Measurements from ENCODE around the gene MUC7. TPM values are rescaled to one million over a fixed set of nuclear protein-coding genes. Genes with fewer than 3 reads are reported as not detected.
A peak's percentile ranks its signal among the peaks of the same experiment; 100 is the strongest.

Gene MUC7
- polyA plus RNA-seq (2013, experiment 1 of 2) = not detected
- polyA plus RNA-seq (2013, experiment 2 of 2) = not detected

GRCh38 chr4:70471897-70472296 lies at the start of gene MUC7:
Gene MUC7 (plus strand): TSS chr4:70472197. CDS start chr4:70474022, 1,825 bp downstream.
- Histone ChIP-seq H4K8ac (ENCODE audit: low read depth, low read length) (no peak within 1 kb of the TSS), H3K4ac (ENCODE audit: low read length) (no peak within 1 kb of the TSS), H2AK5ac (ENCODE audit: low read depth, low read length) (no peak within 1 kb of the TSS), H3K36me3 (replicated peaks in 1 of 2; ENCODE audit: control insufficient read depth in 2 of 2, insufficient read depth in 2 of 2, low read length in 2 of 2) (no peaks in the 10 kb centered on the region), H2BK5ac (ENCODE audit: low read length) (no peak within 1 kb of the TSS), H2BK120ac (ENCODE audit: low read depth, low read length) (no peak within 1 kb of the TSS), H3K14ac (ENCODE audit: low read length) (no peak within 1 kb of the TSS), H2AFZ (ENCODE audit: low read length) (no peak within 1 kb of the TSS), H3K27me3 (ENCODE audit: control insufficient read depth in 3 of 3, insufficient read depth in 3 of 3, low read depth in 1 of 3, low read length in 3 of 3) (no peaks in the 10 kb centered on the region), H2BK15ac (ENCODE audit: low read length) (no peak within 1 kb of the TSS), H3K4me3 (ENCODE audit: low read length in 2 of 2) (no peak within 1 kb of the TSS), H3K79me1 (ENCODE audit: low read depth, low read length) (no peaks in the 10 kb centered on the region), H3K27ac (replicated peaks; ENCODE audit: low read length) (no peak within 1 kb of the TSS), H3K4me1 (ENCODE audit: control insufficient read depth in 2 of 2, insufficient read depth in 1 of 2, low read depth in 1 of 2, low read length in 2 of 2) (no peaks in the 10 kb centered on the region), H3K4me2 (ENCODE audit: insufficient read depth, low read length, poor library complexity, severe bottlenecking) (no peak within 1 kb of the TSS), H4K91ac (ENCODE audit: low read depth, low read length, poor library complexity) (no peak within 1 kb of the TSS), H3K9ac (ENCODE audit: low read depth, low read length, poor library complexity) (no peak within 1 kb of the TSS), H2BK12ac (ENCODE audit: low read length) (no peak within 1 kb of the TSS), H3K18ac (ENCODE audit: low read length) (no peak within 1 kb of the TSS), H3K23ac (ENCODE audit: low read depth, low read length, poor library complexity) (no peak within 1 kb of the TSS), H3K9me3 (replicated peaks in 1 of 2; ENCODE audit: control insufficient read depth in 2 of 2, insufficient read depth in 1 of 2, low read depth in 1 of 2, low read length in 2 of 2) (no peaks in the 10 kb centered on the region)
- no peak for DNase-seq (ENCODE audit: low spot score)
- WGBS, 2 donors (ENCODE audit: extremely low coverage in 2 of 2, insufficient read length in 2 of 2, insufficient replicate concordance in 1 of 2) = no CpG with 5 or more reads among the region's 4 CpGs

DNA sequence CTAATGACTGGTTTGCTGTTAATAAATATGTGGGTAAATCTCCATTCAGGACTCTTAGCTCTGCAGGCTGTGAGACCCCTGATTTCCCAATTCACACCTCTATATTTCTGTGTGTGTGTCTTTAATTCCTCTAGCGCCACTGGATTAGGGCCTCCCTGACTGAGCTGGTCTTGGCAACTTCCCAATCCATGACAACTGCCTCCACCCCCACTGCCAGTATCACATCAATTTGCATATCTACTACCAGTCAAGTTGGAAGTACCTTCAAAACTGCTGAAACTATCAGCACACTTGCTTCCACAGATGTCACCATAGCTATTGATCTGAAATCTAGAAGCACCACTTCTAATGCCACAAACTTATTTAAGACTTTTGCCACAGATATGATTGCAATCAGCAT lies 46.7 kb upstream of the MUC7 start:
- H3K27me3 ChIP-seq (ENCODE audit: control insufficient read depth in 3 of 3, insufficient read depth in 3 of 3, low read depth in 1 of 3, low read length in 3 of 3) = no peaks in the 10 kb centered on the region
- no peak overlapping the region for H3K4me2 ChIP-seq (ENCODE audit: insufficient read depth, low read length, poor library complexity, severe bottlenecking)
- H4K91ac ChIP-seq (ENCODE audit: low read depth, low read length, poor library complexity) = no peak overlapping the region
- no CpG with 5 or more reads among the region's 1 CpG for WGBS, 2 donors (ENCODE audit: extremely low coverage in 2 of 2, insufficient read length in 2 of 2, insufficient replicate concordance in 1 of 2)
- H2BK5ac ChIP-seq (ENCODE audit: low read length) = no peak overlapping the region
- no peak overlapping the region for H3K4ac ChIP-seq (ENCODE audit: low read length)
- H3K36me3 ChIP-seq (replicated peaks in 1 of 2; ENCODE audit: control insufficient read depth in 2 of 2, insufficient read depth in 2 of 2, low read length in 2 of 2) = no peaks in the 10 kb centered on the region
- no peaks in the 10 kb centered on the region for H3K9me3 ChIP-seq (replicated peaks in 1 of 2; ENCODE audit: control insufficient read depth in 2 of 2, insufficient read depth in 1 of 2, low read depth in 1 of 2, low read length in 2 of 2)
- H3K14ac ChIP-seq (ENCODE audit: low read length) = no peak overlapping the region
- no peak overlapping the region for H4K8ac ChIP-seq (ENCODE audit: low read depth, low read length)
- H3K4me3 ChIP-seq (ENCODE audit: low read length in 2 of 2) = no peak overlapping the region
- no peak overlapping the region for H2BK12ac ChIP-seq (ENCODE audit: low read length)
- DNase-seq (ENCODE audit: low spot score) = no peak
- H2BK15ac ChIP-seq (ENCODE audit: low read length) = no peak overlapping the region
- H2AK5ac ChIP-seq (ENCODE audit: low read depth, low read length) = no peak overlapping the region
- H3K79me1 ChIP-seq (ENCODE audit: low read depth, low read length) = no peaks in the 10 kb centered on the region
- H3K9ac ChIP-seq (ENCODE audit: low read depth, low read length, poor library complexity) = no peak overlapping the region
- H2AFZ ChIP-seq (ENCODE audit: low read length) = no peak overlapping the region
- H3K23ac ChIP-seq (ENCODE audit: low read depth, low read length, poor library complexity) = no peak overlapping the region
- no peak overlapping the region for H2BK120ac ChIP-seq (ENCODE audit: low read depth, low read length)
- H3K4me1 ChIP-seq (ENCODE audit: control insufficient read depth in 2 of 2, insufficient read depth in 1 of 2, low read depth in 1 of 2, low read length in 2 of 2) = no peaks in the 10 kb centered on the region
- H3K27ac ChIP-seq (replicated peaks; ENCODE audit: low read length) = no peak overlapping the region
- H3K18ac ChIP-seq (ENCODE audit: low read length) = no peak overlapping the region

DNA sequence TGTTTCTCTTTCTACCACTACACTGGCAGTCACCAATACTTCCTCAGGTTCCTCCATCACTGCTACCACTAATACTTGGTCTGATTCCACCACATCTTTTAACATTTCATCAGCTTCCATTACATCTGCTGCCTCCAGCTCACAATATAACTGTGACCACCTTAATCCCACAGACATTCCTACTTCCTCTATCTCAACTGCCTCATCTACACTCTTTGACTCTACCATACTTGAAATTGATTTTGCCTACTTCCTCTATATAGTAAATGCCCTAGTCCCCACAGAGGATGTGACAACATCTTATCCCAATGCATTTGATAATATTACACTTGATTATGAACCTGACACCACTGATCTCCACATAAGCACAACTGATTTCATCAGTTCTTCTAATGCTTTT lies 45.2 kb upstream of the MUC7 start:
- DNase-seq (ENCODE audit: low spot score) = no peak
- Histone ChIP-seq H4K8ac (ENCODE audit: low read depth, low read length) (no peak overlapping the region), H3K4me1 (ENCODE audit: control insufficient read depth in 2 of 2, insufficient read depth in 1 of 2, low read depth in 1 of 2, low read length in 2 of 2) (no peaks in the 10 kb centered on the region), H3K4me2 (ENCODE audit: insufficient read depth, low read length, poor library complexity, severe bottlenecking) (no peak overlapping the region), H2BK12ac (ENCODE audit: low read length) (no peak overlapping the region), H3K9ac (ENCODE audit: low read depth, low read length, poor library complexity) (no peak overlapping the region), H3K79me1 (ENCODE audit: low read depth, low read length) (no peaks in the 10 kb centered on the region), H4K91ac (ENCODE audit: low read depth, low read length, poor library complexity) (no peak overlapping the region), H2AK5ac (ENCODE audit: low read depth, low read length) (no peak overlapping the region), H3K18ac (ENCODE audit: low read length) (no peak overlapping the region), H3K4me3 (ENCODE audit: low read length in 2 of 2) (no peak overlapping the region), H2AFZ (ENCODE audit: low read length) (no peak overlapping the region), H3K27ac (replicated peaks; ENCODE audit: low read length) (no peak overlapping the region), H3K36me3 (replicated peaks in 1 of 2; ENCODE audit: control insufficient read depth in 2 of 2, insufficient read depth in 2 of 2, low read length in 2 of 2) (no peaks in the 10 kb centered on the region), H3K23ac (ENCODE audit: low read depth, low read length, poor library complexity) (no peak overlapping the region), H2BK15ac (ENCODE audit: low read length) (no peak overlapping the region), H2BK5ac (ENCODE audit: low read length) (no peak overlapping the region), H2BK120ac (ENCODE audit: low read depth, low read length) (no peak overlapping the region), H3K4ac (ENCODE audit: low read length) (no peak overlapping the region), H3K14ac (ENCODE audit: low read length) (no peak overlapping the region), H3K9me3 (replicated peaks in 1 of 2; ENCODE audit: control insufficient read depth in 2 of 2, insufficient read depth in 1 of 2, low read depth in 1 of 2, low read length in 2 of 2) (no peaks in the 10 kb centered on the region), H3K27me3 (ENCODE audit: control insufficient read depth in 3 of 3, insufficient read depth in 3 of 3, low read depth in 1 of 3, low read length in 3 of 3) (no peaks in the 10 kb centered on the region)

GRCh38 chr4:70437197-70437596 lies 34.8 kb upstream of the MUC7 start:
- no peak overlapping the region for H3K27ac ChIP-seq (replicated peaks; ENCODE audit: low read length)
- no peak overlapping the region for H3K4me2 ChIP-seq (ENCODE audit: insufficient read depth, low read length, poor library complexity, severe bottlenecking)
- no peaks in the 10 kb centered on the region for H3K36me3 ChIP-seq (replicated peaks in 1 of 2; ENCODE audit: control insufficient read depth in 2 of 2, insufficient read depth in 2 of 2, low read length in 2 of 2)
- no peak overlapping the region for H2BK5ac ChIP-seq (ENCODE audit: low read length)
- H3K9ac ChIP-seq (ENCODE audit: low read depth, low read length, poor library complexity) = no peak overlapping the region
- H3K27me3 ChIP-seq (ENCODE audit: control insufficient read depth in 3 of 3, insufficient read depth in 3 of 3, low read depth in 1 of 3, low read length in 3 of 3) = no peaks in the 10 kb centered on the region
- no peaks in the 10 kb centered on the region for H3K9me3 ChIP-seq (replicated peaks in 1 of 2; ENCODE audit: control insufficient read depth in 2 of 2, insufficient read depth in 1 of 2, low read depth in 1 of 2, low read length in 2 of 2)
- no peak overlapping the region for H3K18ac ChIP-seq (ENCODE audit: low read length)
- H3K4me1 ChIP-seq (ENCODE audit: control insufficient read depth in 2 of 2, insufficient read depth in 1 of 2, low read depth in 1 of 2, low read length in 2 of 2) = peaks cover 0 to 7% of the 10 kb centered on the region in 2 donors
- H3K4me3 ChIP-seq (ENCODE audit: low read length in 2 of 2) = no peak overlapping the region
- H3K14ac ChIP-seq (ENCODE audit: low read length) = no peak overlapping the region
- no peaks in the 10 kb centered on the region for H3K79me1 ChIP-seq (ENCODE audit: low read depth, low read length)
- no peak overlapping the region for H4K91ac ChIP-seq (ENCODE audit: low read depth, low read length, poor library complexity)
- H3K23ac ChIP-seq (ENCODE audit: low read depth, low read length, poor library complexity) = no peak overlapping the region
- H4K8ac ChIP-seq (ENCODE audit: low read depth, low read length) = no peak overlapping the region
- H3K4ac ChIP-seq (ENCODE audit: low read length) = no peak overlapping the region
- DNase-seq (ENCODE audit: low spot score) = no peak
- H2AFZ ChIP-seq (ENCODE audit: low read length) = peak overlapping the region; percentile 57
- WGBS, 2 donors (ENCODE audit: extremely low coverage in 2 of 2, insufficient read length in 2 of 2, insufficient replicate concordance in 1 of 2) = no CpG with 5 or more reads among the region's 7 CpGs
- no peak overlapping the region for H2BK12ac ChIP-seq (ENCODE audit: low read length)
- peak overlapping the region; percentile 5 for H2BK15ac ChIP-seq (ENCODE audit: low read length)
- H2BK120ac ChIP-seq (ENCODE audit: low read depth, low read length) = no peak overlapping the region
- no peak overlapping the region for H2AK5ac ChIP-seq (ENCODE audit: low read depth, low read length)
